KG1 (cell line): ENCODE results near the gene PLA2G6.
A peak's percentile ranks its signal among the peaks of the same experiment; 100 is the strongest.

Experiments used
- DNase-seq: peaks from one replicate; lab custom pipeline; 2025; lab: John Stamatoyannopoulos, UW

The PLA2G6 gene

DNA sequence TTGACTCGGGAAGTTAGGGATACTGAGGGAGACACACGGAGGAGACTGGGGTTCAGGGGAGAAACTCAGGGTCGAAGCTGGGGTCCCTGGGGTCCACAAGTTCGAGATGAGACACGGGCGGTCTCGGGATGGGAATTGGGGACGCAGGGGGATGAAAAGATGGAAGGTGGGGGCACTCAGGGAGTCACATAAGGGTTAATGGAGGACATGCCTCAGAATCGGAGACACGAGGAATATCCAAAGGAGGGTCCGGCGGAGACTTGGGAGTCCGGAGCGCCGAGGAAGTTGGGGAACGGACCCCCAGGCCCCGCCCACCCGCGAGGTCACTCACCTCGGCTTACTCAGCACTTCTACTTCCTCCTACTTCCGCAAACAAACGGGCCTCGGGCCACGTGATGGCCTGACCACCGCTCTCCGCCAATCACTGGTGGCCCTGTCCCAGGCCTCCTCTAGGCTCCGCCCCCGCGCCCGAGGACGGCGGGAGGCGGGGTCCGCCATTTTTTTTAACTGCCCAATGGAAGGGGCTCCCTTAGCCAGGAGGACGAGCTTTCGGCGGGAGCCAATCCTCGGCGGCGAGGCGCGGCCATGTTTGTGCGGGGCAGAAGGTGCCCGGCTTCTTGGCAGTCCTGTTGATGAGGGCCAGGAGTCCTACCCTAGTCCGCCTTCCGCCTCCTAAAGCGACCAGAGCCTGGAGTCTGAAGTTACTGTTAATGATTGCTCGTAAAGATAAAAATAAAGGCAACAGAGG lies at the start of gene PLA2G6:
TSS of gene PLA2G6 (minus strand) at position 378 of the 748 bp plus-strand sequence. CDS start 12,404 bp downstream, outside the sequence.
- peak; percentile 96 for DNase-seq

DNA sequence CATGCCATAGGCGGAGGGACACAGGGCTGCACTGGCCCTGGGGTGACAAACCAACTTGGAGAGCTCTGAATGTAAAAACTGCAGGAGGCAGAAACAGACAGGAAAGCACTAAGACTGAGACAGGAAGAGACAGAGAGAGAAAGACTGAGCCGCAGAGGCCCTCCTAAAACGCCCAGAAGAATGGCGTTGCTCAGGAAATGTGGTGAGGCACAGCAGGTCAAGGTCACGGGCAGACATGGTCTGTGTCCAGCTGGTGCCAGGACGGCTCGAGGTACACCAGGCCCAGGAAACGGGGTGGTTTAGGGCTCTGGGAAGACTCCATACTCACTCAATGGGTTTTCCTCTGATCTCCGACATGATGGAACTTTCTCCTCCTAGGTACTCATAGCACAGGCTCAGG lies 49.3 kb upstream of the PLA2G6 start:
- DNase-seq, result no peak

DNA sequence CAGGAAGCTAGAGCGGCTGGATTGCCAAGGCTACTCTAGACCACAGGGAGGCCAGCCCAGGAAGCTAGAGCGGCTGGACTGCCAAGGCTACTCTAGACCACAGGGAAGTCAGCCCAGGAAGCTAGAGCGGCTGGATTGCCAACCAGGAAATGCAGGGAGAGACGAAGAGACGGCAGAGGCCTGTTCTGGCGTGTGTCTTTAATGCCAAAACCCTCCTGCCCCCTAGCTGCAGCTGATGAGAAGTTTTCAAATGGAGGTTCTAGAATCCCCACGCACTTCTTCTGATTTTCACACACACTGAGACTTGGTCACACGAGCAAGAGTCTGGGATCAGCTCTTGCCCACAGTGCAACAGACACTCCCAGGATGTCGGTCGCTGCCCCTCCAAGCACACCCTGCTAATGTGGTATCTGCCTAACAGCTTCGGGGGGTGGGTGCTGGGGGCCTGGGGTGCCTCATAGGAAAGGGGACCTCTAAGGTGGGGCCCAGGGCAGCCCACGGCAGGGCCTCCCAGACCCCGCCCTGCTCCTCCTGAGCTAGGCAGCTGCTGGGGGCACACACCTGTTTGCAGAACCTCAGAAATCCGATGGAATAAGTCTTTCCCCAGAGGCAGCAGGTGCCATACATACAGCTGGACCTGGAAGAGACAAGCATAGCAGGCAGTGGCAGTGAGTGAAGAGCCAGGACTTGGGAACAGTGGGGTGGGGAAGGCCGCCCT lies 48.6 kb upstream of the PLA2G6 start:
- peak; percentile 28 for DNase-seq

DNA sequence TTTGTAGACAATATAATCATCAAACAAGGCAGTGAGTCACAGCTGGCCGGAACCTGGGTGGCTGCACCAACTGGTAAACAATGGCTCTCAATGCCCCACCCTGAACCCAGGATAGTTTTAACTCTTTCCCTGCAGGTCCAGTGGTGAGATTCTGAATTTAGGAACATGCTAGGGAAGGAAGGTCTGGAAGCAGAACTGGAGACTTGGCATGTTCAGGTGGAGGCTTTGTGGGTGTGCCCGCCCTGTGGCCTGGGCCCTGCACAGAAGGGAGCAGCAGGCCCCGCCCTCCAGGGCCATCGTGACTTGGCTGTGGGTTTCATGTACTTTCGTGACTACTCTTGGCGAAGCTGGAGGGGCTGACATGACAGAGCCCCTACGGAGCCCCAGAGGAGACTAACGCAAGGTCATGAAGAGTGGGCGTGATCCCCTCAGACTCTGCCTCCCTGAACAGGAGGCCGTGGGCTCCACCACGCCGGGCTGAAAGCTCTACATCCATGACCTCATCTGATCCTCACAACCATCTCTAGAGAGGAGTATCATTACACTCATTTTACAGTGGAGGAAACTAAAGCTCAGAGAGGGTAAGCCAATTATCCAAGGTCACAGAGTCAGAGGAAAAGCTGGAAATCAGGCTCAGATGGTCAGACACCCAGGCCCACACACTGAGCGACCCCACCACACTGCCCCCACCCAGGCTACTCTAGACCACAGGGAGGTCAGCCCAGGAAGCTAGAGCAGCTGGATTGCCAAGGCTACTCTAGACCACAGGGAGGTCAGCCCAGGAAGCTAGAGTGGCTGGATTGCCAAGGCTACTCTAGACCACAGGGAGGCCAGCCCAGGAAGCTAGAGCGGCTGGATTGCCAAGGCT lies 47.5 kb upstream of the PLA2G6 start:
- DNase-seq, result no peak

GRCh38 chr22:38228326-38228872 lies 46.8 kb upstream of the PLA2G6 start:
- no peak for DNase-seq

GRCh38 chr22:38226853-38227649 lies 45.4 kb upstream of the PLA2G6 start:
- DNase-seq, result no peak

- no peak for DNase-seq
These were observed 41.8 kb upstream of the PLA2G6 start for GRCh38 chr22:38223289-38223960.

GRCh38 chr22:38222797-38223119 lies 41.1 kb upstream of the PLA2G6 start:
- DNase-seq, result no peak

GRCh38 chr22:38221908-38222796 lies 40.5 kb upstream of the PLA2G6 start:
- DNase-seq, result no peak

DNA sequence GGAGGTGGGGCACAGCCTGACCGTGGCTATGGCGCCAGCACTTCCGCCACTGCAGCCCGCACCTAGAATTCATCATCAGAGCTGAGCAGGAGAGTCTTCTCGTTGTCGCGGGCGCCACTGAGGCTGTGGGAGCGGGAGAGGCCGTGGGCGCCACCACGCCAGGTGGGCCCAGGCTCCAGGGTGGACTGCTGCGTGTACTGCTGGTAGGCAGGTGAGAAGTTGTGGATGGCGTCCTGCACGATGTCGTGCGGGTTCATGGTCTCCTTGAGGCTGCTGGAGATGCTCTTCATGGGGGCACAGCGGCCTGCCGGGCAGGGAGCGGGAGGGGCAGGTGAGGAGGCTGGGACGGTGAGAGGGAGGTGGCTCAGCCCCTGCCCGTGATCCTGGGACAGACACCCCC lies 39.8 kb upstream of the PLA2G6 start:
- no peak for DNase-seq

- no peak for DNase-seq
These were observed 39.2 kb upstream of the PLA2G6 start for GRCh38 chr22:38220653-38221386.

- DNase-seq, result no peak
These were observed 38.5 kb upstream of the PLA2G6 start for GRCh38 chr22:38220163-38220562.

- no peak for DNase-seq
These were observed 38.0 kb upstream of the PLA2G6 start for GRCh38 chr22:38219632-38220031.

DNA sequence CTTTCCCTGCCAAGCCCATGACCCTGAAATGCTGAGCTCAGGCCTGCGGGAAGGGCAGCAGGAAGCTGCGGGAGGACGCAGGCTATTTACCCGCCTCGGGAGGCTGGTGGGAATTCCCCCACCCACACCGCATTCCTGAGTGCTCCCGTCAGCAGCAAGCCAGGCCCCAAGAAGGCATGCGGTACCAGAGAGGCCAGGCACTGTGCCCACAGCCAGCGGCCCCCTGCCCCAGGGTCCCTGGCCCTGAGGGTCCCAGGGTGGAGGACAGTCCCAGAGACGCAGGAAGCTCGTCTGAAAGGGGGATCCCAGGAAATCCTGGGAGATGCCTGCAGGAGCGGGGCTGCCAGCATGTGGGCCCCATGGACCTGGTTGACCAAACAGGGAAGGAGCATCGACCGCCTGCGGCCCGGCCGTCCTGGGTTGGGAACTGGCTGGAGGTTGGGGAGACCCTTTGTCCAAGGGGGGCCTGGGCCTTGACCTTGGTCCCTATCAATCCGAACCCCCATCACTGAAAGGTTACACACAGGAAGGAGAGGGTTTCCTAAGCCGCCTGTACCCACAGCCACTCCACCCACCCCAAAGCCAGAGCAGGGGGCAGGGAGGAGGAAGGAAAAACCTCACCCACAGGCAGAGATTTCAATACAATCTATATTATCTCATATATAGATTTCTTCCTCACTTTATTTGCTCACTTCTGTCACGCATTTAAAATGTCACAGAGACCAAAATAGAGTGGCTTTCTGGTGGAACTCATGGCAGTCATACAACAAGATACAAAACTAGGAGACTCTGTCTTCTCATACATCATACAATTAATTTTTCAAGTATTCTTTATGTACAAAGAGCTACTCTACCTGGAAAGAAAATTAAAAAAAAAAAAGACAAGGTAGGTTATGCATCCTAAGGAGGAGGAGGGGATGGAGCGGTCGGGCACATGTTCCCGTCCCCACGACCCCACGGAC lies 37.3 kb upstream of the PLA2G6 start:
- DNase-seq, result no peak

- no peak for DNase-seq
These were observed 33.8 kb upstream of the PLA2G6 start for GRCh38 chr22:38215156-38216038.

- no peak for DNase-seq
These were observed 32.8 kb upstream of the PLA2G6 start for GRCh38 chr22:38214302-38215056.
